Measurements from ENCODE around the gene SLC25A38. TPM values are rescaled to one million over a fixed set of nuclear protein-coding genes. Genes with fewer than 3 reads are reported as not detected.

The SLC25A38 gene
- total and polyA plus RNA-seq, 9 of the 15 experiments (the other 6 are each of a cell fraction or from before 2014, with no cell fraction given) = 13.5 to 51.1 (median 30.6) TPM

DNA sequence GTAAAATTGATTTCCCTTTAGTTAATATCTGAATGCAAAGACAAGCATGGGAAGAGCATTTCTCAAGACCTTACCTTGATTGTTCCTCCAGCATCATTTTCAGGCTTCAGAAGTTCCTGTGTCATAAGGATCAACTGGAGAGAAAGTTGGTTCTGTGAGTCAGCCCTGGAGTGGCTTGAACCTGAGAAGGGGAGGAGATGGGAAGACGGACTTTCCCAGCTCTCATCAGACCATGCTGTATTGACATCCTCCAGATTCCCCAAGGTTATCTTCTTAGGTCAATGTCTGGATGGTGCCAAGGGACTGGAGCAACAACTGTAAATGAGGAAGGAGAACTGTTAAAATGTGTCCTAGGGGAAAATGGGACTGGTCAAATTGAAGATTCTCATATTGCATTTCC, 44.3 kb downstream of the SLC25A38 start:
- ChIA-PET POLR2A (interaction anchor here (1.4 to 4.4 kb wide), 2 partner anchors 13 to 20 kb away, joined by 4 to 30 read pairs; no protein-coding TSS in a partner anchor), CTCF (ENCODE audit: low intra/inter-chr PET ratio) (no interaction called here)
- intact Hi-C loops (cut with micrococcal nuclease) (no loop called here), in situ Hi-C loops (cut with MboI) (no loop called here)
- 0% methylated on average over 1 of the region's 1 CpG for WGBS (ENCODE audit: insufficient coverage, low coverage, missing lambda C conversion rate)
- H3K4me1 ChIP-seq (replicated peaks in 1 of 2; ENCODE audit: control insufficient read depth in 2 of 2, insufficient read depth in 2 of 2, low read length in 2 of 2) = peaks cover 0 to 4% of the 10 kb centered on the region in 2 experiments; a peak in 2 of 5 replicates
- no peak overlapping the region for H3K4me3 ChIP-seq
- no peak overlapping the region for H2AFZ ChIP-seq (ENCODE audit: low read depth, low read length)
- no peak overlapping the region for H3K27ac ChIP-seq (ENCODE audit: extremely low read depth, low read depth, low read length)
- no peak for ATAC-seq
- no peaks in the 10 kb centered on the region for H3K79me2 ChIP-seq (ENCODE audit: control insufficient read depth, insufficient read depth, low read length)
- H3K4me2 ChIP-seq (ENCODE audit: insufficient read depth, low read length) = no peak overlapping the region
- H3K9me3 ChIP-seq (replicated peaks; ENCODE audit: control insufficient read depth, insufficient read depth, low read depth, low read length) = no peaks in the 10 kb centered on the region
- H3K9me1 ChIP-seq (ENCODE audit: control insufficient read depth, insufficient read depth, low read length) = no peaks in the 10 kb centered on the region
- H4K20me1 ChIP-seq (replicated peaks; ENCODE audit: control insufficient read depth, insufficient read depth, low read length) = no peaks in the 10 kb centered on the region
- H3K9ac ChIP-seq (ENCODE audit: insufficient read depth in 1 of 2, low read depth in 2 of 2, low read length in 2 of 2) = no peak overlapping the region
- BruUV-seq (replicated peaks) = no TSS peak
- FAIRE-seq = no peak
- DNase-seq (ENCODE audit: extremely low read depth in 1 of 4, low spot score in 3 of 4) = no peak
- no peaks in the 10 kb centered on the region for H3K36me3 ChIP-seq (ENCODE audit: control insufficient read depth, insufficient read depth, low read length)
- peaks cover 24 to 25% of the 10 kb centered on the region in 2 experiments for H3K27me3 ChIP-seq (ENCODE audit: control insufficient read depth in 2 of 2, insufficient read depth in 2 of 2, low read length in 2 of 2)
- TF ChIP-seq ETV6 (IDR thresholded peaks at IDR 0.05; ENCODE audit: borderline replicate concordance in 1 of 2, low read depth in 2 of 2, low read length in 1 of 2) (no peak), ETV6 (CRISPR knock-in tag; IDR thresholded peaks at IDR 0.05; ENCODE audit: borderline replicate concordance) (no peak), ZNF133 (CRISPR knock-in tag; IDR thresholded peaks at IDR 0.05) (no peak)
- TF ChIP-seq, protein P1, sequence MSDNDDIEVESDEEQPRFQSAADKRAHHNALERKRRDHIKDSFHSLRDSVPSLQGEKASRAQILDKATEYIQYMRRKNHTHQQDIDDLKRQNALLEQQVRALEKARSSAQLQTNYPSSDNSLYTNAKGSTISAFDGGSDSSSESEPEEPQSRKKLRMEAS (CRISPR knock-in tag; IDR thresholded peaks at IDR 0.05) = no peak

DNA sequence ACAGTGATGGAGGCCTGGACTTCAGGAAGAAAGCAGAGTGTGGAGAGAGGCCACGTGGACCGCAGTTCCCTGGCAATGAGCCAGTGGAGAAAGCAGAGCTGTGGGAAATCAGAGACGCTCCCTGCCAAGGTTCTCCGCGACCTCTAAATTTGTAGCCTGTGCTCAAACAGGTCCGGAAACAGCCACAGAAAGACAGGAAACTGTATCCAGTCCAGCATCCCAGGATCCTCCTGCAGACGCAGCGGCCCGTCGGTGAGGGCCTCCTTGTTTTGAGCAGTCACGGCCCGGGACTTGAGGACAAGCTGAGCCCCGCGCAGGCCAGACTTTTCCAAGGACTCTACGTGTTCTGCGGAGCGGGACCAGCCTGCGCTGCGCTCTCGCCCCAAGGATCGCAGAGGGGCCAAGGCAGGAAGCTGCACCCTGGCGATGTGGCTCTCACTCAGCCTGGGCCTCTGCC, 45.6 kb downstream of the SLC25A38 start:
- H3K9me3 ChIP-seq (replicated peaks; ENCODE audit: control insufficient read depth, insufficient read depth, low read depth, low read length) = no peaks in the 10 kb centered on the region
- H3K36me3 ChIP-seq (ENCODE audit: control insufficient read depth, insufficient read depth, low read length) = no peaks in the 10 kb centered on the region
- TF ChIP-seq, protein P2, sequence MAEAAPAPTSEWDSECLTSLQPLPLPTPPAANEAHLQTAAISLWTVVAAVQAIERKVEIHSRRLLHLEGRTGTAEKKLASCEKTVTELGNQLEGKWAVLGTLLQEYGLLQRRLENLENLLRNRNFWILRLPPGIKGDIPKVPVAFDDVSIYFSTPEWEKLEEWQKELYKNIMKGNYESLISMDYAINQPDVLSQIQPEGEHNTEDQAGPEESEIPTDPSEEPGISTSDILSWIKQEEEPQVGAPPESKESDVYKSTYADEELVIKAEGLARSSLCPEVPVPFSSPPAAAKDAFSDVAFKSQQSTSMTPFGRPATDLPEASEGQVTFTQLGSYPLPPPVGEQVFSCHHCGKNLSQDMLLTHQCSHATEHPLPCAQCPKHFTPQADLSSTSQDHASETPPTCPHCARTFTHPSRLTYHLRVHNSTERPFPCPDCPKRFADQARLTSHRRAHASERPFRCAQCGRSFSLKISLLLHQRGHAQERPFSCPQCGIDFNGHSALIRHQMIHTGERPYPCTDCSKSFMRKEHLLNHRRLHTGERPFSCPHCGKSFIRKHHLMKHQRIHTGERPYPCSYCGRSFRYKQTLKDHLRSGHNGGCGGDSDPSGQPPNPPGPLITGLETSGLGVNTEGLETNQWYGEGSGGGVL (CRISPR knock-in tag; IDR thresholded peaks at IDR 0.05) = no peak
- TF ChIP-seq ZNF408 (CRISPR knock-in tag; IDR thresholded peaks at IDR 0.05; ENCODE audit: low read depth) = no peak
- TF ChIP-seq HNRNPLL (IDR thresholded peaks at IDR 0.05; ENCODE audit: low read depth, low read length, poor library complexity, severe bottlenecking) = peak; percentile 63
- peak; percentile 81 for TF ChIP-seq NFIC (IDR thresholded peaks at IDR 0.05)
- CTCF ChIA-PET (ENCODE audit: low intra/inter-chr PET ratio) = no interaction called here
- H3K27ac ChIP-seq (ENCODE audit: extremely low read depth, low read depth, low read length) = no peak overlapping the region
- H3K27me3 ChIP-seq (ENCODE audit: control insufficient read depth in 2 of 2, insufficient read depth in 2 of 2, low read length in 2 of 2) = peaks cover 29 to 32% of the 10 kb centered on the region in 2 experiments
- H4K20me1 ChIP-seq (replicated peaks; ENCODE audit: control insufficient read depth, insufficient read depth, low read length) = no peaks in the 10 kb centered on the region
- H3K9me1 ChIP-seq (ENCODE audit: control insufficient read depth, insufficient read depth, low read length) = no peaks in the 10 kb centered on the region
- in situ Hi-C loops (cut with MboI) = no loop called here
- ATAC-seq (no peak; the same call in 1 of the 3 replicates), FAIRE-seq (no peak), DNase-seq (ENCODE audit: extremely low read depth in 1 of 4, low spot score in 3 of 4) (no peak)
- BruUV-seq (replicated peaks) = no TSS peak
- POLR2A ChIA-PET = interaction anchor here (0.6 to 1.0 kb wide), 2 partner anchors 11 to 40 kb away, joined by 3 to 4 read pairs; no protein-coding TSS in a partner anchor
- no peak overlapping the region for H3K4me3 ChIP-seq
- intact Hi-C loops (cut with micrococcal nuclease) = no loop called here
- H3K9ac ChIP-seq (ENCODE audit: insufficient read depth in 1 of 2, low read depth in 2 of 2, low read length in 2 of 2) = no peak overlapping the region; a peak in 1 of 4 replicates
- H2AFZ ChIP-seq (ENCODE audit: low read depth, low read length) = no peak overlapping the region
- no peaks in the 10 kb centered on the region for H3K79me2 ChIP-seq (ENCODE audit: control insufficient read depth, insufficient read depth, low read length)
- peaks cover 0 to 4% of the 10 kb centered on the region in 2 experiments; a peak in 2 of 5 replicates for H3K4me1 ChIP-seq (replicated peaks in 1 of 2; ENCODE audit: control insufficient read depth in 2 of 2, insufficient read depth in 2 of 2, low read length in 2 of 2)
- H3K4me2 ChIP-seq (ENCODE audit: insufficient read depth, low read length) = no peak overlapping the region
- 19% methylated on average over 22 of the region's 22 CpGs for WGBS (ENCODE audit: insufficient coverage, low coverage, missing lambda C conversion rate)

All from K562 (cell line).